Measurements from ENCODE around the gene POP7.

DNA sequence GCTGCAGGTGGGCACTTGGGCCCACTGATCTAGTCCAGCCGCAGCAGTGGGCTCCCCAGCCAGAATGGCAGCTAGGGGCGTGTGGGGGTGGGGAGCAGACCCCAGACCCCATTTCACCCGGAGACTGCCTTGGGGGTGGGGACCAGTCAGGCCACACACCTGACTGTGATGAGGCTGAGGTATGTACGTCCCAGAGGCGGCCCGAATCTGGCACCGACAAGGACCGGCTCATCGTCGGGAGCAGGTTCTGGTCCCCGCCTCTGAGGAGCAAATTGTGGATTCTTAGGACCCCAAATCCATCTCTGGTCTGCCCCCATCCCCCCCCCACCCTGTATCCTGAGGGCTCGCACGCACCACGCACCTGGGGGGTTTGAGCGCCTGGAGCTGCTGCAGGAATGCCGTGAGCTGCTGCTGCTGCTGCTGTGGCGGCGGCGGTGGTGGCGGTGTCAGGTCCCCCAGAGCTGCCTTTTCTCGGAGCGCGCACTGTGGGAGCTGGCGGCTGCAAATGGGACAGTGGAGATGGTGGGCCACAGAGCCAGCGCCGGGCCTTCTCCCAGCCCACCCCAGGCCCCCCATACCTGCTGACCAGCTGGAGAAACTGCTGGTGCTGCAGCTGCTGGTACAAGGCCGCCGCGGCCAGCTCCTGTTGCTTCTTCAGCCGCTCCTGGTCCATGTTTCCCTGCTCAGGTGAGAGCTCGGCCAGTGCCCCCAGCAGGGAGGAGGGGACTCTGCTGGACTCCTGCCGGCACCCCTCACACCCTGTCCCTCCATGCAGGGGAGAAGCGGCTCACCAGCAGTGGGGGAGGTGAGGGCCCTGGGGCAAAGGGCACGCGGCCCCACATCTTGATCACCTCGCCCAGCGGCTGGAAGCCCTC, 22.0 kb upstream of the POP7 start:
- TF ChIP-seq JUN (CRISPR knock-in tag; IDR thresholded peaks at IDR 0.05) (no peak), MYBL2 (CRISPR knock-in tag; IDR thresholded peaks at IDR 0.05) (no peak), GABPB1 (CRISPR knock-in tag; IDR thresholded peaks at IDR 0.05) (no peak), NR3C1 (CRISPR knock-in tag; conservative IDR thresholded peaks at IDR 0.05; ENCODE audit: low read depth) (no peak), ZBTB21 (CRISPR knock-in tag; IDR thresholded peaks at IDR 0.05; ENCODE audit: borderline replicate concordance) (no peak), TEAD4 (CRISPR knock-in tag; IDR thresholded peaks at IDR 0.05) (no peak)
- TF ChIP-seq, protein P1, sequence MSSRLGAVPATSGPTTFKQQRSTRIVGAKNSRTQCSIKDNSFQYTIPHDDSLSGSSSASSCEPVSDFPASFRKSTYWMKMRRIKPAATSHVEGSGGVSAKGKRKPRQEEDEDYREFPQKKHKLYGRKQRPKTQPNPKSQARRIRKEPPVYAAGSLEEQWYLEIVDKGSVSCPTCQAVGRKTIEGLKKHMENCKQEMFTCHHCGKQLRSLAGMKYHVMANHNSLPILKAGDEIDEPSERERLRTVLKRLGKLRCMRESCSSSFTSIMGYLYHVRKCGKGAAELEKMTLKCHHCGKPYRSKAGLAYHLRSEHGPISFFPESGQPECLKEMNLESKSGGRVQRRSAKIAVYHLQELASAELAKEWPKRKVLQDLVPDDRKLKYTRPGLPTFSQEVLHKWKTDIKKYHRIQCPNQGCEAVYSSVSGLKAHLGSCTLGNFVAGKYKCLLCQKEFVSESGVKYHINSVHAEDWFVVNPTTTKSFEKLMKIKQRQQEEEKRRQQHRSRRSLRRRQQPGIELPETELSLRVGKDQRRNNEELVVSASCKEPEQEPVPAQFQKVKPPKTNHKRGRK (CRISPR knock-in tag; IDR thresholded peaks at IDR 0.05; ENCODE audit: borderline replicate concordance): no peak
- TF ChIP-seq, protein P2, sequence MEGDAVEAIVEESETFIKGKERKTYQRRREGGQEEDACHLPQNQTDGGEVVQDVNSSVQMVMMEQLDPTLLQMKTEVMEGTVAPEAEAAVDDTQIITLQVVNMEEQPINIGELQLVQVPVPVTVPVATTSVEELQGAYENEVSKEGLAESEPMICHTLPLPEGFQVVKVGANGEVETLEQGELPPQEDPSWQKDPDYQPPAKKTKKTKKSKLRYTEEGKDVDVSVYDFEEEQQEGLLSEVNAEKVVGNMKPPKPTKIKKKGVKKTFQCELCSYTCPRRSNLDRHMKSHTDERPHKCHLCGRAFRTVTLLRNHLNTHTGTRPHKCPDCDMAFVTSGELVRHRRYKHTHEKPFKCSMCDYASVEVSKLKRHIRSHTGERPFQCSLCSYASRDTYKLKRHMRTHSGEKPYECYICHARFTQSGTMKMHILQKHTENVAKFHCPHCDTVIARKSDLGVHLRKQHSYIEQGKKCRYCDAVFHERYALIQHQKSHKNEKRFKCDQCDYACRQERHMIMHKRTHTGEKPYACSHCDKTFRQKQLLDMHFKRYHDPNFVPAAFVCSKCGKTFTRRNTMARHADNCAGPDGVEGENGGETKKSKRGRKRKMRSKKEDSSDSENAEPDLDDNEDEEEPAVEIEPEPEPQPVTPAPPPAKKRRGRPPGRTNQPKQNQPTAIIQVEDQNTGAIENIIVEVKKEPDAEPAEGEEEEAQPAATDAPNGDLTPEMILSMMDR (IDR thresholded peaks at IDR 0.05): no peak
- TF ChIP-seq, protein P3, sequence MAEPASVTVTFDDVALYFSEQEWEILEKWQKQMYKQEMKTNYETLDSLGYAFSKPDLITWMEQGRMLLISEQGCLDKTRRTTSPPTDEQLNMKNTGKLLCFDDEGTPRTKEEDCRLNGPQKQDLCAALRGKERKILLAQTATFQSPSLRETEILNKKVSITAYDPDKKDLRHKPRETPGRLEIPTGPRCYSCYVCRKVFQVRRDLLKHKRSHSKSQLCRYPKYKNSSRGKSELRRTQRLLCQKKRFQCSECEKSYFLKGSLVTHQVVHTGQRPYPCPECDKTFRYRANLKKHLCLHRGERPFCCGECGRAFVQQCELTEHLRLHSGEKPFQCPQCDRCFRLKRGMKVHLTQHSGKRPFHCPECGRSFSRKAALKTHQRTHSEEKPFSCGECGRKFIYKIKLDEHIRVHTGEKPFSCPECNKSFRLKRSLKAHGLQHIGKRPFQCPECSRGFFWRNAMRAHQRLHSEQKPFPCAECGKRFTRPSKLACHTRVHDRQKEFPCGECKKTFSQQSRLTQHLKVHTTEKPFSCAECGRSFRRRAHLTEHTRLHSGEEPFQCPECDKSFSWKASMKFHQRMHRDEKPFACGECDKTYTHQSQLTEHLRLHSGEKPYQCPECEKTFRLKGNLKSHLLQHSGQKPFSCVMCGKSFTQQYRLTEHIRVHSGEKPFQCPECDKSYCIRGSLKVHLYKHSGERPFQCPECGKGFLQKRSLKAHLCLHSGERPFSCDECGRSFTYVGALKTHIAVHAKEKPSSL (CRISPR knock-in tag; conservative IDR thresholded peaks at IDR 0.05): no peak

Data from WTC11 (cell line).